GM23338 (cell line): ENCODE results near the gene KRT74. TPM values are rescaled to one million over a fixed set of nuclear protein-coding genes. Genes with fewer than 3 reads are reported as not detected.

Experiments
- ATAC-seq: fragments of 200-7000 bp; cut with Tn5 transposase; 3 replicates; pipeline ENCODE4 v1.9.1; 2020
- DNase-seq: peaks from one replicate; pipeline ENCODE4 v3.0.0-alpha.2; 2015; ENCODE audit warnings: low spot score
- H2AFZ ChIP-seq: fragments of 200-600 bp; sonication (generic); 2 replicates; pipeline ENCODE4 v1.8.0; 2016; ENCODE audit warnings: antibody characterized with exemption, mild to moderate bottlenecking, moderate library complexity
- H3F3A ChIP-seq: fragments of 200-600 bp; sonication (generic); replicated peaks from 2 replicates; pipeline ENCODE4 v1.8.0; 2017; ENCODE audit warnings: antibody characterized with exemption, mixed run types, low read depth
- H3K27ac ChIP-seq: fragments of 200-600 bp; sonication (generic); 2 replicates; pipeline ENCODE4 v1.6.1; 2016; ENCODE audit warnings: low read depth
- H3K27me3 ChIP-seq: fragments of 200-600 bp; sonication (generic); 2 replicates; pipeline ENCODE4 v1.8.0; 2016; ENCODE audit warnings: mild to moderate bottlenecking, mixed run types, moderate library complexity; ENCODE audit not compliant: insufficient read depth
- H3K36me3 ChIP-seq: fragments of 200-600 bp; sonication (generic); 2 replicates; pipeline ENCODE4 v1.8.0; 2016; ENCODE audit warnings: mild to moderate bottlenecking; ENCODE audit not compliant: insufficient read depth
- H3K4me1 ChIP-seq: fragments of 200-600 bp; sonication (generic); 2 replicates; pipeline ENCODE4 v1.8.0; 2016; ENCODE audit warnings: mild to moderate bottlenecking, moderate library complexity; ENCODE audit not compliant: insufficient read depth
- H3K4me2 ChIP-seq: fragments of 200-600 bp; sonication (generic); 2 replicates; pipeline ENCODE4 v1.7.1; 2017; ENCODE audit warnings: mixed run types
- H3K4me3 ChIP-seq: fragments of 200-600 bp; sonication (generic); 2 replicates; pipeline ENCODE4 v1.6.1; 2016; ENCODE audit warnings: mixed run types
- H3K79me2 ChIP-seq: fragments of 200-600 bp; sonication (generic); replicated peaks from 2 replicates; pipeline ENCODE4 v1.8.0; 2017; ENCODE audit warnings: mild to moderate bottlenecking; ENCODE audit not compliant: insufficient read depth
- H3K9me2 ChIP-seq: fragments of 200-600 bp; sonication (generic); 2 replicates; pipeline ENCODE4 v1.8.0; 2017; ENCODE audit not compliant: insufficient read depth
- H4K20me1 ChIP-seq: fragments of 200-600 bp; sonication (generic); replicated peaks from 2 replicates; pipeline ENCODE4 v1.8.0; 2017; ENCODE audit warnings: mild to moderate bottlenecking; ENCODE audit not compliant: insufficient read depth
- H3K27ac Mint-ChIP-seq: 2 replicates; pipeline ENCODE4 v1.8.0; 2020; ENCODE audit warnings: inconsistent platforms, mild to moderate bottlenecking, moderate library complexity, mixed read lengths
- H3K27me3 Mint-ChIP-seq: 3 replicates; pipeline ENCODE4 v1.8.0; 2022; ENCODE audit warnings: low read depth, mild to moderate bottlenecking, moderate library complexity, mixed read lengths, inconsistent platforms; ENCODE audit not compliant: insufficient read depth, poor library complexity
- H3K36me3 Mint-ChIP-seq: 3 replicates; pipeline ENCODE4 v1.8.0; 2021; ENCODE audit warnings: low read depth, mild to moderate bottlenecking, inconsistent platforms, moderate library complexity, mixed read lengths
- H3K4me1 Mint-ChIP-seq: 3 replicates; pipeline ENCODE4 v1.8.0; 2020; ENCODE audit warnings: mild to moderate bottlenecking, inconsistent platforms, mixed read lengths
- H3K4me3 Mint-ChIP-seq: 3 replicates; pipeline ENCODE4 v1.8.0; 2021; ENCODE audit warnings: moderate library complexity, mild to moderate bottlenecking, inconsistent platforms, mixed read lengths
- H3K9me3 Mint-ChIP-seq: 3 replicates; pipeline ENCODE4 v1.8.0; 2020; ENCODE audit warnings: moderate library complexity, mild to moderate bottlenecking, inconsistent platforms, mixed read lengths
- EZH2 ChIP-seq: fragments of 200-600 bp; sonication (generic); IDR thresholded peaks from one replicate; pipeline ENCODE4 v1.8.0; 2017; ENCODE audit warnings: antibody characterized with exemption, mild to moderate bottlenecking, low read depth; ENCODE audit not compliant: unreplicated experiment
- NANOG ChIP-seq: IDR thresholded peaks from 2 replicates; pipeline ENCODE4 v1.6.1; 2016; ENCODE audit warnings: antibody characterized with exemption, borderline replicate concordance
- POLR2AphosphoS5 ChIP-seq: IDR thresholded peaks from 2 replicates; pipeline ENCODE4 v1.6.1; 2016; ENCODE audit warnings: antibody characterized with exemption, low read depth
- polyA plus RNA-seq: library from polyadenylated mRNA; unstranded; fragments of >200 nt; fragmentation: Nextera tagmentation; extraction: Ambion mirVana; gene quantifications from 2 replicates; pipeline ENCODE4 v1.2.1, GENCODE V29; 2016
- total RNA-seq: library from RNA; depleted of rRNA; stranded (reverse); fragments of >200 nt; shearing (Covaris generic); gene quantifications from 2 replicates; pipeline ENCODE4 v1.2.3, GENCODE V29; 2014
- TF ChIP-seq, protein P1 (sequence below), 2 experiments: fragments of 200-600 bp in 1 of 2; sonication (generic) in 1 of 2; conservative IDR thresholded peaks; 2 replicates each; pipeline versions ENCODE4 v1.5.1 to v1.6.1; 2016 to 2017; ENCODE audit warnings: antibody characterized with exemption in 2 of 2, low read depth in 2 of 2, mild to moderate bottlenecking in 2 of 2, moderate library complexity in 1 of 2
- TF ChIP-seq, protein P2 (sequence below): IDR thresholded peaks from 2 replicates; pipeline ENCODE4 v1.6.1; 2016; ENCODE audit warnings: antibody characterized with exemption

Gene KRT74
- total and polyA plus RNA-seq, 2 experiments from 2014 or later, result not detected

DNA sequence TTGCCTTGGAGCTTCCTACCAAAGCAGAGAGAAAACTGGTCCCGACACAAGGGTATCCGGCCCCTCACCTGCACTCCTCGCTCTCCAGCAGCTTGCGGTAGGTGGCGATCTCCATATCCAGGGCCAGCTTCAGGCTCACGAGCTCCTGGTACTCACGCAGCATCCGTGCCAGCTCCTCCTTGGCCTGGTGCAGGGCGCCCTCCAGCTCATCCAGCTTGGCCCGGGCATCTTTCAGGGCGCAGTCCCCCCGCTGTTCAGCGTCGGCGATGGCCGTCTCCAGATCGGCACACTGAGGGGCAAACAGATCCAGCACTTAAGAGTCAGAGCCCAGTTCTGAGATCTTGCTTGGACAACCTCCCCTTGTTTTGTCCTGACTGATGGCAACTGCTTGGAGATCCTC, 13.9 kb upstream of the KRT74 start:
- Histone ChIP-seq H3K4me2 (no peak overlapping the region), H2AFZ (0 out of 2 replicates have a peak overlapping the region, but pooled peaks have one; percentile 43), H4K20me1 (no peaks in the 10 kb centered on the region), H3F3A (no peaks in the 10 kb centered on the region), H3K79me2 (no peaks in the 10 kb centered on the region), H3K27ac (no peak overlapping the region), H3K36me3 (no peaks in the 10 kb centered on the region), H3K4me1 (no peaks in the 10 kb centered on the region), H3K27me3 (no peaks in the 10 kb centered on the region), H3K4me3 (no peak overlapping the region), H3K9me2 (no peaks in the 10 kb centered on the region)
- Mint-ChIP-seq H3K36me3 (peaks cover 18% of the 10 kb centered on the region), H3K4me3 (no peak overlapping the region), H3K27me3 (peaks cover 2% of the 10 kb centered on the region), H3K4me1 (peaks cover 7% of the 10 kb centered on the region), H3K9me3 (peaks cover 27% of the 10 kb centered on the region), H3K27ac (no peak overlapping the region)
- ATAC-seq, result peak; percentile 33
- DNase-seq, result peak; percentile 56
- TF ChIP-seq EZH2, result no peak
- TF ChIP-seq, protein P1, sequence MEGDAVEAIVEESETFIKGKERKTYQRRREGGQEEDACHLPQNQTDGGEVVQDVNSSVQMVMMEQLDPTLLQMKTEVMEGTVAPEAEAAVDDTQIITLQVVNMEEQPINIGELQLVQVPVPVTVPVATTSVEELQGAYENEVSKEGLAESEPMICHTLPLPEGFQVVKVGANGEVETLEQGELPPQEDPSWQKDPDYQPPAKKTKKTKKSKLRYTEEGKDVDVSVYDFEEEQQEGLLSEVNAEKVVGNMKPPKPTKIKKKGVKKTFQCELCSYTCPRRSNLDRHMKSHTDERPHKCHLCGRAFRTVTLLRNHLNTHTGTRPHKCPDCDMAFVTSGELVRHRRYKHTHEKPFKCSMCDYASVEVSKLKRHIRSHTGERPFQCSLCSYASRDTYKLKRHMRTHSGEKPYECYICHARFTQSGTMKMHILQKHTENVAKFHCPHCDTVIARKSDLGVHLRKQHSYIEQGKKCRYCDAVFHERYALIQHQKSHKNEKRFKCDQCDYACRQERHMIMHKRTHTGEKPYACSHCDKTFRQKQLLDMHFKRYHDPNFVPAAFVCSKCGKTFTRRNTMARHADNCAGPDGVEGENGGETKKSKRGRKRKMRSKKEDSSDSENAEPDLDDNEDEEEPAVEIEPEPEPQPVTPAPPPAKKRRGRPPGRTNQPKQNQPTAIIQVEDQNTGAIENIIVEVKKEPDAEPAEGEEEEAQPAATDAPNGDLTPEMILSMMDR (conservative IDR thresholded peaks at IDR 0.05; ENCODE audit: low read depth in 2 of 2), result peak; percentile 7 to 58; a peak in 3 of 4 replicates
- no peak for TF ChIP-seq POLR2AphosphoS5
- no peak for TF ChIP-seq NANOG

DNA sequence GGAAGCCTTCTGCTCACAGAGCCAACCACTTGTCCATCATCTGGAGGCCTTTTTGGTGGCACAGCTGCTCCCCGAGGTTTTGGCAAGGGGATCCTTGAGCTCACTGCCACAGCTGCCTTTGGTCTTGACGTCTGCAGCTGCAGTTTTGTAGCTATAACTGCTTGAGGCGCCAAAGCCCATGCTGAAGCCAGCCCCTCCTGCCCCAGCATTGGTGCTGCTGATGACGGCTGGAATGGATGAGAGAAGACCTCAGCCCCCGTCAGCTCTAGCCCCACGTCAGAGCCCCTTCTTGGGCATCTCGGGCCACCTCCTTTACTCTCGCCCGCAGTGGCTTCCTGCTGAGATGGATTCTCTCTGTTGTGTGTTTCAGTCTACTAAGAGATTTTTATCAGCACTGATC, 12.3 kb upstream of the KRT74 start:
- no peak overlapping the region for H2AFZ ChIP-seq
- H3K9me3 Mint-ChIP-seq, result peaks cover 12% of the 10 kb centered on the region
- no peak overlapping the region for H3K27ac ChIP-seq
- H3K4me3 ChIP-seq, result no peak overlapping the region
- no peaks in the 10 kb centered on the region for H4K20me1 ChIP-seq
- DNase-seq, result peak; percentile 11
- TF ChIP-seq, protein P1 (conservative IDR thresholded peaks at IDR 0.05; ENCODE audit: low read depth in 2 of 2), result peak in 1 of 2 experiments; percentile 40; a peak in 2 of 4 replicates
- TF ChIP-seq, protein P2, sequence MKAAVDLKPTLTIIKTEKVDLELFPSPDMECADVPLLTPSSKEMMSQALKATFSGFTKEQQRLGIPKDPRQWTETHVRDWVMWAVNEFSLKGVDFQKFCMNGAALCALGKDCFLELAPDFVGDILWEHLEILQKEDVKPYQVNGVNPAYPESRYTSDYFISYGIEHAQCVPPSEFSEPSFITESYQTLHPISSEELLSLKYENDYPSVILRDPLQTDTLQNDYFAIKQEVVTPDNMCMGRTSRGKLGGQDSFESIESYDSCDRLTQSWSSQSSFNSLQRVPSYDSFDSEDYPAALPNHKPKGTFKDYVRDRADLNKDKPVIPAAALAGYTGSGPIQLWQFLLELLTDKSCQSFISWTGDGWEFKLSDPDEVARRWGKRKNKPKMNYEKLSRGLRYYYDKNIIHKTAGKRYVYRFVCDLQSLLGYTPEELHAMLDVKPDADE, result no peak
- H3K36me3 Mint-ChIP-seq, result peaks cover 6% of the 10 kb centered on the region; the same call in 2 of the 3 replicates
- H3K4me3 Mint-ChIP-seq, result no peak overlapping the region
- ATAC-seq, result no peak
- no peaks in the 10 kb centered on the region for H3K9me2 ChIP-seq
- H3K36me3 ChIP-seq, result no peaks in the 10 kb centered on the region
- H3K4me2 ChIP-seq, result no peak overlapping the region
- no peaks in the 10 kb centered on the region for H3K4me1 ChIP-seq
- H3K27me3 Mint-ChIP-seq, result peaks cover 5% of the 10 kb centered on the region
- peaks cover 7% of the 10 kb centered on the region for H3K4me1 Mint-ChIP-seq
- H3F3A ChIP-seq, result no peaks in the 10 kb centered on the region
- H3K27ac Mint-ChIP-seq, result no peak overlapping the region
- H3K79me2 ChIP-seq, result no peaks in the 10 kb centered on the region
- H3K27me3 ChIP-seq, result no peaks in the 10 kb centered on the region
